ENCODE results near the gene SMURF1.

DNA sequence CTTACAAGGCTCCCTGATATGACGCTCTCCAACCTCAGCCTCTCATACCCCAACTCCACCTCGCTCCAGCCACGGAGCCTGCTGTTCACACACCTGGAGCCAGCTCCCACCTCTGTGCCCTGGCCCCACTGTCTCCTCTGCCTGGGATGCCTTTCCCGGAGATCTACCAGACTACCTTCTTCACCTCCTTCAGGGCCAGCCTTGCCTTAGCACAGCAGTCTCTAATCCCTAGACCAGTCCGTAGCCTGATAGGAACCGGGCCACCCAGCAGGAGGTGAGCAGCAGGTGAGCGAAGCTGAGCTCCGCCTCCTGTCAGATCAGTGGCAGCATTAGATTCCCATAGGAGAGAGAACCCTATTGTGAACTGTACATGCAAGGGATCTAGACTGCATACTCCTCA lies 23.2 kb upstream of the SMURF1 start:
- TF ChIP-seq SMC3 (IDR thresholded peaks at IDR 0.05; ENCODE audit: low read depth, low read length): no peak
- TF ChIP-seq, protein P1, sequence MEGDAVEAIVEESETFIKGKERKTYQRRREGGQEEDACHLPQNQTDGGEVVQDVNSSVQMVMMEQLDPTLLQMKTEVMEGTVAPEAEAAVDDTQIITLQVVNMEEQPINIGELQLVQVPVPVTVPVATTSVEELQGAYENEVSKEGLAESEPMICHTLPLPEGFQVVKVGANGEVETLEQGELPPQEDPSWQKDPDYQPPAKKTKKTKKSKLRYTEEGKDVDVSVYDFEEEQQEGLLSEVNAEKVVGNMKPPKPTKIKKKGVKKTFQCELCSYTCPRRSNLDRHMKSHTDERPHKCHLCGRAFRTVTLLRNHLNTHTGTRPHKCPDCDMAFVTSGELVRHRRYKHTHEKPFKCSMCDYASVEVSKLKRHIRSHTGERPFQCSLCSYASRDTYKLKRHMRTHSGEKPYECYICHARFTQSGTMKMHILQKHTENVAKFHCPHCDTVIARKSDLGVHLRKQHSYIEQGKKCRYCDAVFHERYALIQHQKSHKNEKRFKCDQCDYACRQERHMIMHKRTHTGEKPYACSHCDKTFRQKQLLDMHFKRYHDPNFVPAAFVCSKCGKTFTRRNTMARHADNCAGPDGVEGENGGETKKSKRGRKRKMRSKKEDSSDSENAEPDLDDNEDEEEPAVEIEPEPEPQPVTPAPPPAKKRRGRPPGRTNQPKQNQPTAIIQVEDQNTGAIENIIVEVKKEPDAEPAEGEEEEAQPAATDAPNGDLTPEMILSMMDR (conservative IDR thresholded peaks at IDR 0.05; ENCODE audit: low read depth, low read length): no peak
- TF ChIP-seq, protein P2, sequence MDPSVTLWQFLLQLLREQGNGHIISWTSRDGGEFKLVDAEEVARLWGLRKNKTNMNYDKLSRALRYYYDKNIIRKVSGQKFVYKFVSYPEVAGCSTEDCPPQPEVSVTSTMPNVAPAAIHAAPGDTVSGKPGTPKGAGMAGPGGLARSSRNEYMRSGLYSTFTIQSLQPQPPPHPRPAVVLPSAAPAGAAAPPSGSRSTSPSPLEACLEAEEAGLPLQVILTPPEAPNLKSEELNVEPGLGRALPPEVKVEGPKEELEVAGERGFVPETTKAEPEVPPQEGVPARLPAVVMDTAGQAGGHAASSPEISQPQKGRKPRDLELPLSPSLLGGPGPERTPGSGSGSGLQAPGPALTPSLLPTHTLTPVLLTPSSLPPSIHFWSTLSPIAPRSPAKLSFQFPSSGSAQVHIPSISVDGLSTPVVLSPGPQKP (IDR thresholded peaks at IDR 0.05; ENCODE audit: borderline replicate concordance, low read depth, low read length): no peak
